Panc1 (cell line): Measurements from ENCODE around the gene GRIN2C. TPM values are rescaled to one million over a fixed set of nuclear protein-coding genes. Genes with fewer than 3 reads are reported as not detected.

ENCODE experiments used
- ATAC-seq: fragments of 200-7000 bp; cut with Tn5 transposase; 2 replicates; pipeline ENCODE4 v1.9.1; 2020; ENCODE audit warnings: mild to moderate bottlenecking, moderate library complexity
- BruUV-seq: library from RNA; stranded (reverse); fragments of 400-500 nt; replicated peaks from 2 replicates; lab custom pipeline; 2021; lab: Mats Ljungman, UMichigan
- CTCF ChIA-PET: fragments of 300-600 bp; sonication (Branson Sonifier 250); formaldehyde crosslinking; loops from one replicate; lab custom pipeline; 2022; ENCODE audit warnings: antibody characterized with exemption; lab: Charles Lee
- POLR2A ChIA-PET: fragments of 300-600 bp; sonication (Branson Sonifier 250); formaldehyde crosslinking; loops from one replicate; lab custom pipeline; 2022; ENCODE audit warnings: antibody characterized with exemption; lab: Charles Lee
- DNase-seq: peaks from one replicate; pipeline ENCODE4 v3.0.0-alpha.2; 2010; ENCODE audit warnings: low read depth, low spot score
- H3K27ac ChIP-seq: 2 replicates; pipeline ENCODE4 v1.5.1; 2011; ENCODE audit warnings: mild to moderate bottlenecking, low read length, inconsistent platforms
- H3K27me3 ChIP-seq: fragments of 200-500 bp; sonication (Bioruptor generic); 2 replicates; pipeline ENCODE4 v1.6.0; 2014; ENCODE audit warnings: low read length, inconsistent platforms; ENCODE audit not compliant: control insufficient read depth, insufficient read depth
- H3K36me3 ChIP-seq: fragments of 200-500 bp; sonication (Bioruptor generic); 2 replicates; pipeline ENCODE4 v1.5.1; 2014; ENCODE audit warnings: inconsistent platforms, mild to moderate bottlenecking, low read length, moderate library complexity; ENCODE audit not compliant: control insufficient read depth, insufficient read depth
- H3K4me1 ChIP-seq: 2 replicates; pipeline ENCODE4 v1.5.1; 2011; ENCODE audit warnings: inconsistent platforms, mild to moderate bottlenecking, low read length, moderate library complexity; ENCODE audit not compliant: control insufficient read depth, insufficient read depth
- H3K4me3 ChIP-seq, 2 experiments: 2 replicates each; pipeline ENCODE4 v1.5.1; 2011 to 2012; ENCODE audit warnings: low read depth in 2 of 2, low read length in 2 of 2, mild to moderate bottlenecking in 2 of 2, inconsistent platforms in 1 of 2, moderate library complexity in 1 of 2
- H3K9me3 ChIP-seq: fragments of 200-500 bp; sonication (Bioruptor generic); 2 replicates; pipeline ENCODE4 v1.5.1; 2014; ENCODE audit warnings: low read depth, mild to moderate bottlenecking, inconsistent platforms, low read length, moderate library complexity; ENCODE audit not compliant: control insufficient read depth, insufficient read depth
- CTCF ChIP-seq: fragments of 450-650 bp; IDR thresholded peaks from 2 replicates; pipeline ENCODE4 v1.5.1; 2017; ENCODE audit warnings: mild to moderate bottlenecking
- POLR2AphosphoS5 ChIP-seq: IDR thresholded peaks from 2 replicates; pipeline ENCODE4 v1.6.1; 2012; ENCODE audit warnings: mild to moderate bottlenecking, low read depth, low read length, moderate library complexity
- REST ChIP-seq, 2 experiments: IDR thresholded peaks; 2 replicates each; pipeline ENCODE4 v1.6.1; 2011 to 2012; ENCODE audit warnings: low read depth in 2 of 2, control low read depth in 1 of 2, low read length in 1 of 2, mild to moderate bottlenecking in 1 of 2, moderate library complexity in 1 of 2; ENCODE audit not compliant: insufficient read depth in 1 of 2
- SIN3A ChIP-seq: IDR thresholded peaks from 2 replicates; pipeline ENCODE4 v1.6.1; 2012; ENCODE audit warnings: low read depth, mild to moderate bottlenecking, low read length, moderate library complexity, borderline replicate concordance; ENCODE audit not compliant: insufficient read depth
- TCF7L2 ChIP-seq: IDR thresholded peaks from 2 replicates; pipeline ENCODE4 v1.6.1; 2011; ENCODE audit warnings: mild to moderate bottlenecking, low read depth, low read length, inconsistent platforms
- in situ Hi-C: cut with HindIII; loops from 2 replicates; pipeline ENCODE4 v1.10.0; 2016; ENCODE audit warnings: low sequenced_read_pairs, low pct_unique_long_range_greater_than_20kb
- intact Hi-C: fragments of 100-400 bp; cut with micrococcal nuclease; formaldehyde crosslinking; loops from one replicate; pipeline ENCODE4 v1.10.0; 2022; ENCODE audit not compliant: unreplicated experiment
- total RNA-seq: library from RNA; stranded (reverse); gene quantifications from one replicate; pipeline ENCODE4 v1.2.1, GENCODE V29; 2021; ENCODE audit not compliant: unreplicated experiment

Gene GRIN2C
- total RNA-seq, 1 experiment from 2014 or later, result 0.10 TPM

- POLR2A ChIA-PET, result interaction anchor here (0.5 to 1.2 kb wide), 8 partner anchors 10 to 446 kb away, joined by 3 to 5 read pairs (median 4); partner anchors contain the start of gene HID1
- peaks cover 9% of the 10 kb centered on the region for H3K4me1 ChIP-seq
- peak within 1 kb of the TSS; percentile 97 for H3K27ac ChIP-seq
- TF ChIP-seq CTCF (no peak), TCF7L2 (no peak), REST (IDR thresholded peaks at IDR 0.05; ENCODE audit: insufficient read depth in 1 of 2, low read depth in 2 of 2, low read length in 1 of 2) (no peak), SIN3A (no peak), POLR2AphosphoS5 (no peak)
- CTCF ChIA-PET, result interaction anchor here (0.6 to 1.9 kb wide), 10 partner anchors 7 to 1518 kb away, joined by 3 to 11 read pairs (median 4); partner anchors contain the start of genes OTOP2 and USH1G
- intact Hi-C loops (no loop called here), in situ Hi-C loops (no loop called here)
- TSS peak; percentile 96 for BruUV-seq
- no peak for DNase-seq
- H3K36me3 ChIP-seq, result peaks cover 9% of the 10 kb centered on the region; the same call in 1 of the 2 replicates
- peak; percentile 40 for ATAC-seq
- no peaks in the 10 kb centered on the region for H3K9me3 ChIP-seq
- H3K27me3 ChIP-seq, result no peaks in the 10 kb centered on the region
- peak within 1 kb of the TSS; percentile 83 to 86 for H3K4me3 ChIP-seq
These were observed 12.8 kb upstream of the GRIN2C start, which contains the start of gene FDXR for GRCh38 chr17:74872313-74873036. Gene FDXR, minus strand, starts transcription at chr17:74872994. Its CDS starts 50 bp downstream, at chr17:74872944.

GRCh38 chr17:74871356-74872076 is 11.8 kb upstream of the GRIN2C start:
- in situ Hi-C loops, result no loop called here
- Histone ChIP-seq H3K27me3 (no peaks in the 10 kb centered on the region), H3K9me3 (no peaks in the 10 kb centered on the region), H3K4me3 (peak overlapping the region; percentile 83 to 86; a peak in 2 of 4 replicates), H3K4me1 (peaks cover 9% of the 10 kb centered on the region), H3K36me3 (peaks cover 9% of the 10 kb centered on the region; the same call in 1 of the 2 replicates), H3K27ac (no peak overlapping the region)
- ATAC-seq (no peak), DNase-seq (no peak)
- ChIA-PET CTCF (no interaction called here), POLR2A (no interaction called here)
- no peak for TF ChIP-seq SIN3A
- no peak for TF ChIP-seq POLR2AphosphoS5
- TF ChIP-seq TCF7L2, result no peak
- TF ChIP-seq REST (IDR thresholded peaks at IDR 0.05; ENCODE audit: insufficient read depth in 1 of 2, low read depth in 2 of 2, low read length in 1 of 2), result no peak
- TF ChIP-seq CTCF, result no peak
- intact Hi-C loops, result no loop called here
- no TSS peak for BruUV-seq
